Prostate gland (tissue), 2 donors: ENCODE measurements around the gene SLC35B1.

Source experiments
- CTCF ChIP-seq, 4 experiments: fragments of 200-600 bp in 2 of 4; fragments of 450-650 bp in 2 of 4; sonication (generic) in 2 of 4; IDR thresholded peaks; 1 replicate in 3 of 4; 2 replicates in 1 of 4; pipeline ENCODE4 v1.5.1; 2016 to 2019; ENCODE audit warnings: antibody characterized with exemption in 4 of 4, mild to moderate bottlenecking in 2 of 4, moderate library complexity in 2 of 4
- POLR2A ChIP-seq: fragments of 450-650 bp; IDR thresholded peaks from one replicate; pipeline ENCODE4 v1.6.1; 2016; ENCODE audit warnings: antibody characterized with exemption, mild to moderate bottlenecking
- POLR2AphosphoS5 ChIP-seq: sonication (generic); formaldehyde crosslinking; IDR thresholded peaks from one replicate; pipeline ENCODE4 v1.6.1; 2017; ENCODE audit warnings: antibody characterized with exemption

- no peak for TF ChIP-seq POLR2A
- no peak for TF ChIP-seq CTCF (IDR thresholded peaks at IDR 0.05)
- no peak for TF ChIP-seq POLR2AphosphoS5
Measured at GRCh38 chr17:49670002-49670401, 37.8 kb downstream of the SLC35B1 start.
